ENCODE data around the gene FAM118B. TPM values are rescaled to one million over a fixed set of nuclear protein-coding genes. Genes with fewer than 3 reads are reported as not detected.

The FAM118B gene
- 13.4 to 16.9 TPM (median 14.9 TPM) in 5 replicates for total RNA-seq (2022; extraction: Qiagen RNA extraction)

DNA sequence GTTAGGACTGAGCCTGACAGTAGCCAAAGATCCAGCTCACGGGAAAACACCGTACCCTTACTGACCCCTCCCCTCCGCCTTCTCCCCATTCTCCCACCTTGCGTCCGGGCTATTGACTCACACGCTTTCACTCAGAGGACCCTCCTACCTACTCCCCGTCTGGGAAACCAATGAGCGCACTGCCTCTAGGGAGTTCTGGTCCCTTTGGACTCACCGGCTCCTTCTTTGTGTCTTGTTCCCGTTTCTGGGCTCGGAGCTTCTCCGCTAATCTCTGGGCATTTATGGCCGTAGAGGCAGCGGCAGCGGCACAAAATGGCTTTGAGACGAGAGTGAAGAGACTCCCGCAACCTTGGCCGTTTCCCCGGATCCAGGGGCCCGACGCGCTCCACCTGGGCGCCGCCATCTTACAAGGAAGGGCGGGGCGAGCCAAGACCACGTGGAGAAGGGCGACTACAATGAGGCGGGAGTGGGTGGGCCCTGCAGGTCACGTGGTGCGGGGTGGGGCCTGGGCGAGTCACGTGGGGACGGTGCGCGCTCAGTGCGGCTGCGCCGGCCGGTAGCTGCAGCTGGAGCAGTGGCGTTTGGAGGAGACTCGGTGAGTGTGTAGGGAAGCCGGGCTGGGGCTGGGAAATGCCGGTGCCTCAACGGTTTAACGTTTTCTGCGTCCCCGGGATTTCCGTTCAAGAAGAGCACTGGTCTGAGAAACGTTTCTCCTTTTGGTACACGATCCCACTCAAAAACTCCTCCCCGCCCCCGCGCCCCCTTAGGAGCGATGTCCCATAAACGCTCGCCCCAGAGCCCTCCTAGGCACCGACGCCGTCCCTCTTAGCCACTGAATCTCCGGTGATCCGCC, at the start of gene FAM118B, which contains the start of gene RPUSD4:
FAM118B (plus strand) TSS at position 547 of the 853 bp plus-strand sequence. CDS start 23,220 bp downstream, outside the sequence.
RPUSD4 (minus strand) TSS at position 415 of the 853 bp plus-strand sequence; CDS start at position 403, 12 bp downstream.

DNA sequence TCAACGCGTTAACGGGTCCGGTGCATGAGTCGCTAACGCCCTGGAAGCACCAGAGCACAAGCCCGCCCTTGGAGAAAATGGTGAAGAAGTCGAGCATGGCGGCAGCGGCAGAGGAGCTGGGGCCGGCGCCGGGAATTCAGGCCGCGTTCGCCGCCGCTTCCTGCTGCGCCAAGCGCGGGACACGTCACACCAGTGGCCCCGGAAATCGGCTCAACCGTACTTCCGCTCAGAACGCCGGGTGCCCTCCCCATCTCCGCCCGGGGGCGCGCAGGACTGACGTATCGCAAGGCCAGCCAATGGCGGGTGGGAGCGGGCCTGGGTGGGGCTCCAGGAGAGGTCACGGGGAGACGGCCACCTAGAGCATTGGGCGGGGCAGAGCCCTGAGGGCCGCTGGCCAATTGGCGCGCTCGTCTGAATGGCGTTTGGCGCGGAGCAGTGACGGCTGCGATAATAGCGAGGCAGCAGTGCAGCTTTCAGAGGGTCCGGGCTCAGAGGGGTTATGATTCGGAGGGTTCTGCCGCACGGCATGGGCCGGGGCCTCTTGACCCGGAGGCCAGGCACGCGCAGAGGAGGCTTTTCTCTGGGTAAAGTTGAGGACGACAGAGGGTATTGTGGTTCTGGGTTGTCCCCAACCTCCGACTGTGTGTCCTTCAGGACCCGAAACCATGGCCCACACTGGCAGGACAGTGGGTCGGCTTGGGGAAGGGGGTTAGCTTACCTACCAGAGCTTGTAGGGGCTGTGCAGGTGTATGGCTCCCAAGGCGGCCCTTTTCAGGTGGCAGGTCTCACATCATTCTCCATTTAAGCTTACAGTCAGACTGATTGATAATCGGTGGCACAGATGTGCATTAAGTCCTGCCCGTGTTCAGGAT, 57.4 kb downstream of the FAM118B start, which contains the start of the genes FOXRED1 and SRPRA:
FOXRED1 (plus strand) TSS at position 447 of the 872 bp plus-strand sequence; CDS start at position 500, 53 bp downstream.
SRPRA (minus strand) TSS at position 188 of the 872 bp plus-strand sequence; CDS start at position 97, 91 bp downstream.

DNA sequence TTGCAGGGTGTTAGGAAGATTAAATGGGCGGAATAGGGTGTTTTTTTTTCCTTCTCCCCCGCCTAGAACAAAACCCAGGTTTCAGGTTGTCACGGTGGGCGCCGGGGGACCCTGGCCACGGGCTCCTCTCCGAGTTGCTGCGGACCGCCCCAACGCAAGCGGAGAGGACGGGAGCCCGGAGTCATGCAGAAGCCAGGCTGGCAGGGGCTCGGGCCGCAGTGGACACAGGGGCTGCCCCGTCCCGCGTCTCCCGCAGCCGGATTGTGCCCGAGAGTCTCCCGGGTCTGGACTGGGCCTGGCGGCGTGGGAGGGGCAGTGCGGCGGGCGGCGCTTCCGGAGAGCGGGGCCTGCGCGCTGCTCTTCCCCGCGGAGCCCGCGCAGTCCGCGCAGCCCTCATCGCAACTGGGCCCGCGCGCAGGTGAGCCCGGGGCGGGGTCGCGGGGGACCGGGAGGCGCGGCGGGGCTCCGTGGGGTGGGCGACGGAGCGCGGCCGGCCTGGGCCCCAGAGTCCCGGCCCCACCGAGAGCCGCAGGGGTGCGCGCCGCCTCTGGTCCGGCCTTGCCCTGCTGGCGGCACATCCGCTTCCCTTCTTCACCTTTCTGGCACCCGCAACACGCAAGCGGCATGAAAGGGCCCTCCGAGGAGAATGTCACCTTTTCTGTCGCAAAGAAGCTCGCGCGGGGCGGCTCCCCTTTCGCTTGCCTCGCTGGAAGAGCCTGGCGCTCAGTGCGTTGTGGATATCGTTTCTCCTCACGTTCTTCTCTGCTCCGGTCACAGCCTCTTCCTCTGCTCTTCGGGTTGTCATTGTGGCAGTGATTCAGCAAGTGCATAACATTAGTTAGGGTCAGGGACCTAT, 71.4 kb downstream of the FAM118B start, which contains the start of gene TIRAP:
TIRAP (plus strand) TSS at position 358 of the 856 bp plus-strand sequence. CDS start 7,802 bp downstream, outside the sequence.

DNA sequence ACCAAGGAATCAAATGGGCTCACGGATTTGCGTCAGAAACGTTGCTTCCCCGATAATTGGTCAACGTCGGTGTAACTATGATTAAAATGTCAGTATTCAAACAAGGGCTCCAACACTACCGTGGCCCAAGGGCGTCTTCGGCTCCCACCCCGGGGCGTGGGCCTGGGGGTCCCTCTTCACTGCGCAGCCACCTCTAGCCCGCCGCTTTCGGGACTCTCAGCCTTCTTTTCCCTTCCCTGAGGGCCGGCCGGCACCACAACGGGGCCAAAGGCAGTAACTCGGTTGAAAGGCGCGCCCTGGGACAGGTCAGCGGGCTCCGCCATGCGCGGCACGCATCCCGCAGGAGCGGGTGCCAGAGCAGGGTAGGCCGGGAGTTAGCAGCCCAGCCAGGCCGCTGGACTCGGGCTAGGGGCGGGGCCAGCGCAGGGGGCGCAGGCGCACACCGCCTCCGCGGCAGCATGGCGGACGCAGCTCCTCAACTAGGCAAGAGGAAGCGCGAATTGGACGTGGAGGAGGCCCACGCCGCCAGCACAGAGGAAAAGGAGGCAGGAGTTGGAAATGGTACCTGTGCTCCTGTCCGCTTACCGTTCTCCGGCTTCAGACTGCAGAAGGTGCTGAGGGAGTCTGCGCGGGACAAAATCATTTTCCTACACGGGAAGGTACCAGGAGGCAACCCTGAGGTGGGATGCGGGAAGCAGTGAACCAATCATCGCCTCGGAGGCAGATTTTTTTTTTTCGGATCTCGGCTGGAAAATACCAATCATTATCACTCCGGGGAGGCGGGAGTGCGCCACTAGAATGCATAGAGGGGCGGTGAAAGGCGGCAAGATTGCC, 92.3 kb downstream of the FAM118B start, which contains the start of gene DCPS:
DCPS (plus strand) TSS at position 438 of the 834 bp plus-strand sequence; CDS start at position 459, 21 bp downstream.

Other genes with a start within 250 kb of the FAM118B start
- 1.2 to 2.9 TPM (median 1.6 TPM) in 5 replicates for gene CDON, start 148.9 kb upstream of the FAM118B start, total RNA-seq (2022; extraction: Qiagen RNA extraction)
- gene RPUSD4, start 132 bp upstream of the FAM118B start, total RNA-seq (2022; extraction: Qiagen RNA extraction): 15.0 to 16.5 TPM (median 15.6 TPM) in 5 replicates
- 57.1 to 60.7 TPM (median 59.4 TPM) in 5 replicates for gene SRPRA, start 57.1 kb downstream of the FAM118B start, total RNA-seq (2022; extraction: Qiagen RNA extraction)
- gene FOXRED1, start 57.4 kb downstream of the FAM118B start, total RNA-seq (2022; extraction: Qiagen RNA extraction): 18.8 to 23.1 TPM (median 21.6 TPM) in 5 replicates
- 5.6 to 7.5 TPM (median 6.6 TPM) in 5 replicates for gene TIRAP, start 71.3 kb downstream of the FAM118B start, total RNA-seq (2022; extraction: Qiagen RNA extraction)
- 18.5 to 20.7 TPM (median 19.2 TPM) in 5 replicates for gene DCPS, start 92.3 kb downstream of the FAM118B start, total RNA-seq (2022; extraction: Qiagen RNA extraction)
- gene ST3GAL4, start 143.9 kb downstream of the FAM118B start, total RNA-seq (2022; extraction: Qiagen RNA extraction): 28.4 to 32.6 TPM (median 30.7 TPM) in 5 replicates